Fibroblast of lung (primary cell): ENCODE measurements around the gene ASCC3. TPM values are rescaled to one million over a fixed set of nuclear protein-coding genes. Genes with fewer than 3 reads are reported as not detected.
"Not testable (repeated sequence)": the region's sequence is repeated elsewhere in the genome, so short reads cannot be mapped to it uniquely, and the experiment has no call there.

Experiments used
- DNase-seq, 2 donors: peaks; one replicate each; pipeline versions ENCODE4 v3.0.0 to v3.0.0-alpha.2; 2010; ENCODE audit warnings: low read depth in 2 of 2
- H2AFZ ChIP-seq: 2 replicates; pipeline ENCODE4 v1.5.1; 2012; ENCODE audit warnings: low read length, control low read depth, inconsistent platforms
- H3K27ac ChIP-seq: 2 replicates; pipeline ENCODE4 v1.5.1; 2011; ENCODE audit warnings: low read length, control low read depth; ENCODE audit not compliant: insufficient read depth
- H3K27me3 ChIP-seq: 2 replicates; pipeline ENCODE4 v1.5.1; 2011; ENCODE audit warnings: mild to moderate bottlenecking, low read length; ENCODE audit not compliant: control insufficient read depth, insufficient read depth
- H3K36me3 ChIP-seq: 2 replicates; pipeline ENCODE4 v1.5.1; 2011; ENCODE audit warnings: low read length; ENCODE audit not compliant: control insufficient read depth, insufficient read depth
- H3K4me1 ChIP-seq: 2 replicates; pipeline ENCODE4 v1.5.1; 2011; ENCODE audit warnings: low read length; ENCODE audit not compliant: control insufficient read depth, insufficient read depth; ENCODE audit errors: extremely low read depth
- H3K4me2 ChIP-seq: 2 replicates; pipeline ENCODE4 v1.5.1; 2011; ENCODE audit warnings: low read length, control low read depth; ENCODE audit not compliant: insufficient read depth; ENCODE audit errors: extremely low read depth
- H3K4me3 ChIP-seq, 4 experiments: fragments of 200-600 bp in 1 of 4; sonication (generic) in 1 of 4; replicated peaks in 1 of 4; 2 replicates each; pipeline ENCODE4 v1.5.1; 2011 to 2016; ENCODE audit warnings: low read length in 4 of 4, low read depth in 3 of 4, mild to moderate bottlenecking in 3 of 4, control low read depth in 2 of 4, inconsistent platforms in 1 of 4, mixed read lengths in 1 of 4; ENCODE audit not compliant: insufficient read depth in 1 of 4; ENCODE audit errors: control extremely low read depth in 1 of 4
- H3K79me2 ChIP-seq: 2 replicates; pipeline ENCODE4 v1.5.1; 2012; ENCODE audit warnings: mild to moderate bottlenecking, low read length, inconsistent platforms; ENCODE audit not compliant: control insufficient read depth, insufficient read depth
- H3K9ac ChIP-seq: 2 replicates; pipeline ENCODE4 v1.5.1; 2011; ENCODE audit warnings: mild to moderate bottlenecking, low read length, control low read depth; ENCODE audit not compliant: insufficient read depth
- H3K9me3 ChIP-seq: 2 replicates; pipeline ENCODE4 v1.5.1; 2012; ENCODE audit warnings: low read depth, low read length; ENCODE audit not compliant: control insufficient read depth, insufficient read depth
- H4K20me1 ChIP-seq: 2 replicates; pipeline ENCODE4 v1.5.1; 2011; ENCODE audit warnings: low read length; ENCODE audit not compliant: control insufficient read depth, insufficient read depth; ENCODE audit errors: extremely low read depth
- EZH2 ChIP-seq: IDR thresholded peaks from 2 replicates; pipeline ENCODE4 v1.5.1; 2012; ENCODE audit warnings: low read length, control low read depth, mild to moderate bottlenecking; ENCODE audit errors: missing control alignments
- polyA plus RNA-seq, 2 donors: library from polyadenylated mRNA; depleted of rRNA in 1 of 2; stranded (reverse) in 1 of 2; unstranded in 1 of 2; fragments of >200 nt; gene quantifications; 2 replicates each; pipeline ENCODE4 v1.2.1, GENCODE V29; 2011 to 2012; ENCODE audit warnings: missing spikeins in 1 of 2
- total RNA-seq: library from RNA; depleted of rRNA; stranded (reverse); fragments of >200 nt; gene quantifications from 2 replicates; pipeline ENCODE4 v1.2.1, GENCODE V29; 2014
- TF ChIP-seq, protein P1 (sequence below), 2 donors: IDR thresholded peaks in 1 of 2; conservative IDR thresholded peaks in 1 of 2; 1 replicate in 1 of 2; 2 replicates in 1 of 2; pipeline ENCODE4 v1.5.1; 2011 to 2012; ENCODE audit warnings: low read length in 2 of 2, control low read depth in 1 of 2, inconsistent platforms in 1 of 2, low read depth in 1 of 2, mild to moderate bottlenecking in 1 of 2

The ASCC3 gene
- total and polyA plus RNA-seq, 2 donors (not counting 1 experiment from before 2014, with no cell fraction given): 36.2 to 75.3 TPM

DNA sequence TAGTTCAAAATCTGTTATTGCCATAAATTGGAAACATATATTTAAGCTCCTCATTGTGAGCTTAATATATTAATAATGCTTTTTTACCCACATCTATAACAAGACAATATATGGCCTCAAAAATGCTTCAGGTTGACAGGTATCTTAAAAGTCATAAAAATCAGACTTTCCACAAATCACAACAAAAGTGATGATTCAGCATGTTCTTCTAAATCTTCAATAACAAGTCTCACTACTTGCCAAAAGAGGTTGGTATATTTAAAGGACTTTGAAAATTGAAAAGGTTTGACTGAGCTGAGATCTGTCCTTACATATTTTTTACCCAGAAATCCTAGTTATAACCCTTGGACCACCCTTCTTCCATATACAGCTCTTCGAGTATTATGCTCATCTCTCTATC lies 41.7 kb downstream of the ASCC3 start:
- TF ChIP-seq, protein P1, sequence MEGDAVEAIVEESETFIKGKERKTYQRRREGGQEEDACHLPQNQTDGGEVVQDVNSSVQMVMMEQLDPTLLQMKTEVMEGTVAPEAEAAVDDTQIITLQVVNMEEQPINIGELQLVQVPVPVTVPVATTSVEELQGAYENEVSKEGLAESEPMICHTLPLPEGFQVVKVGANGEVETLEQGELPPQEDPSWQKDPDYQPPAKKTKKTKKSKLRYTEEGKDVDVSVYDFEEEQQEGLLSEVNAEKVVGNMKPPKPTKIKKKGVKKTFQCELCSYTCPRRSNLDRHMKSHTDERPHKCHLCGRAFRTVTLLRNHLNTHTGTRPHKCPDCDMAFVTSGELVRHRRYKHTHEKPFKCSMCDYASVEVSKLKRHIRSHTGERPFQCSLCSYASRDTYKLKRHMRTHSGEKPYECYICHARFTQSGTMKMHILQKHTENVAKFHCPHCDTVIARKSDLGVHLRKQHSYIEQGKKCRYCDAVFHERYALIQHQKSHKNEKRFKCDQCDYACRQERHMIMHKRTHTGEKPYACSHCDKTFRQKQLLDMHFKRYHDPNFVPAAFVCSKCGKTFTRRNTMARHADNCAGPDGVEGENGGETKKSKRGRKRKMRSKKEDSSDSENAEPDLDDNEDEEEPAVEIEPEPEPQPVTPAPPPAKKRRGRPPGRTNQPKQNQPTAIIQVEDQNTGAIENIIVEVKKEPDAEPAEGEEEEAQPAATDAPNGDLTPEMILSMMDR (conservative IDR thresholded peaks at IDR 0.05 in 1 of 2, IDR thresholded peaks at IDR 0.05 in 1 of 2; ENCODE audit: low read depth in 1 of 2, low read length in 2 of 2): no peak
- no peak for TF ChIP-seq EZH2
- no peak for DNase-seq
- H3K36me3 ChIP-seq: no peaks in the 10 kb centered on the region
- no peak overlapping the region for H3K4me2 ChIP-seq
- H3K9me3 ChIP-seq: no peaks in the 10 kb centered on the region
- H4K20me1 ChIP-seq: no peaks in the 10 kb centered on the region
- H3K4me1 ChIP-seq: no peaks in the 10 kb centered on the region
- peaks cover 3% of the 10 kb centered on the region for H3K79me2 ChIP-seq
- no peaks in the 10 kb centered on the region for H3K27me3 ChIP-seq
- no peak overlapping the region for H3K4me3 ChIP-seq
- H2AFZ ChIP-seq: no peak overlapping the region
- no peak overlapping the region for H3K9ac ChIP-seq
- H3K27ac ChIP-seq: no peak overlapping the region

GRCh38 chr6:100838011-100838410 lies 43.1 kb downstream of the ASCC3 start:
- no peak for TF ChIP-seq EZH2
- TF ChIP-seq, protein P1 (conservative IDR thresholded peaks at IDR 0.05 in 1 of 2, IDR thresholded peaks at IDR 0.05 in 1 of 2; ENCODE audit: low read depth in 1 of 2, low read length in 2 of 2): no peak
- Histone ChIP-seq H3K4me3 (no peak overlapping the region), H3K79me2 (peaks cover 5% of the 10 kb centered on the region), H3K27ac (no peak overlapping the region), H3K27me3 (no peaks in the 10 kb centered on the region), H3K4me1 (no peaks in the 10 kb centered on the region), H3K9ac (no peak overlapping the region), H2AFZ (no peak overlapping the region), H4K20me1 (no peaks in the 10 kb centered on the region), H3K4me2 (no peak overlapping the region), H3K36me3 (no peaks in the 10 kb centered on the region), H3K9me3 (no peaks in the 10 kb centered on the region)
- no peak for DNase-seq

- Histone ChIP-seq H3K4me2 (no peak overlapping the region), H3K79me2 (peaks cover 5% of the 10 kb centered on the region), H3K27me3 (no peaks in the 10 kb centered on the region), H3K4me1 (no peaks in the 10 kb centered on the region), H3K36me3 (no peaks in the 10 kb centered on the region), H4K20me1 (no peaks in the 10 kb centered on the region), H3K4me3 (no peak overlapping the region), H3K27ac (no peak overlapping the region), H2AFZ (no peak overlapping the region), H3K9ac (no peak overlapping the region), H3K9me3 (no peaks in the 10 kb centered on the region)
- no peak for TF ChIP-seq EZH2
- TF ChIP-seq, protein P1 (conservative IDR thresholded peaks at IDR 0.05 in 1 of 2, IDR thresholded peaks at IDR 0.05 in 1 of 2; ENCODE audit: low read depth in 1 of 2, low read length in 2 of 2): no peak
- no peak for DNase-seq
Observed at GRCh38 chr6:100833972-100834574, 47.1 kb downstream of the ASCC3 start.

GRCh38 chr6:100829077-100829595 lies 52.0 kb downstream of the ASCC3 start:
- not testable (repeated sequence) for H3K4me1 ChIP-seq, H3K4me2 ChIP-seq, H3K79me2 ChIP-seq, H3K36me3 ChIP-seq, DNase-seq, H4K20me1 ChIP-seq, H3K27ac ChIP-seq, H3K27me3 ChIP-seq, H3K9ac ChIP-seq, H3K9me3 ChIP-seq, H3K4me3 ChIP-seq, H2AFZ ChIP-seq
